ENCODE results near the gene PDIA2.

DNA sequence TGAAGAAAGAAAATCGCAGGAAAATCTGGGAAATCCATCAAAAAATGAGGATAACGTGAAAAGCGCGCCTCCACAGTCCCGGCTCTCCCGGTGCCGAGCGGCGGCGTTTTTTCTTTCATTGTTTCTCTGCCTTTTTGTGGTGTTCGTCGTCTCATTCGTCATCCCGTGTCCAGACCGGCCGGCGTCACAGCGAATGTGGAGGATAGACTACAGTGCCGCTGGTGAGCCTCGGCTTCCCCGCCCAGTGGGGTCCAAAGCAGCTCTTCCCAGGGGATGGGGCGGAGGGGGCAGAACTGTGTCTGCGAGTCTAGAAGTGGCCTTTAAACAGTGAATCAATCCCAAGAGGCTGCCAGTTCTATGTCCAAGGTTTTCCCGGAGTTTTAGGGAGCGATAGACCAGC, 28.5 kb upstream of the PDIA2 start:
- TF ChIP-seq EZH2 (IDR thresholded peaks at IDR 0.05; ENCODE audit: low read depth), result no peak
- TF ChIP-seq, protein P1, sequence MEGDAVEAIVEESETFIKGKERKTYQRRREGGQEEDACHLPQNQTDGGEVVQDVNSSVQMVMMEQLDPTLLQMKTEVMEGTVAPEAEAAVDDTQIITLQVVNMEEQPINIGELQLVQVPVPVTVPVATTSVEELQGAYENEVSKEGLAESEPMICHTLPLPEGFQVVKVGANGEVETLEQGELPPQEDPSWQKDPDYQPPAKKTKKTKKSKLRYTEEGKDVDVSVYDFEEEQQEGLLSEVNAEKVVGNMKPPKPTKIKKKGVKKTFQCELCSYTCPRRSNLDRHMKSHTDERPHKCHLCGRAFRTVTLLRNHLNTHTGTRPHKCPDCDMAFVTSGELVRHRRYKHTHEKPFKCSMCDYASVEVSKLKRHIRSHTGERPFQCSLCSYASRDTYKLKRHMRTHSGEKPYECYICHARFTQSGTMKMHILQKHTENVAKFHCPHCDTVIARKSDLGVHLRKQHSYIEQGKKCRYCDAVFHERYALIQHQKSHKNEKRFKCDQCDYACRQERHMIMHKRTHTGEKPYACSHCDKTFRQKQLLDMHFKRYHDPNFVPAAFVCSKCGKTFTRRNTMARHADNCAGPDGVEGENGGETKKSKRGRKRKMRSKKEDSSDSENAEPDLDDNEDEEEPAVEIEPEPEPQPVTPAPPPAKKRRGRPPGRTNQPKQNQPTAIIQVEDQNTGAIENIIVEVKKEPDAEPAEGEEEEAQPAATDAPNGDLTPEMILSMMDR (conservative IDR thresholded peaks at IDR 0.05), result no peak
